ENCODE data around the gene RPS18. TPM values are rescaled to one million over a fixed set of nuclear protein-coding genes. Genes with fewer than 3 reads are reported as not detected.

RPS18 gene
- total and polyA plus RNA-seq, 2 of the 13 experiments (the other 11 are each of a cell fraction or from before 2014, with no cell fraction given), result 3,896 to 5,806 TPM

DNA sequence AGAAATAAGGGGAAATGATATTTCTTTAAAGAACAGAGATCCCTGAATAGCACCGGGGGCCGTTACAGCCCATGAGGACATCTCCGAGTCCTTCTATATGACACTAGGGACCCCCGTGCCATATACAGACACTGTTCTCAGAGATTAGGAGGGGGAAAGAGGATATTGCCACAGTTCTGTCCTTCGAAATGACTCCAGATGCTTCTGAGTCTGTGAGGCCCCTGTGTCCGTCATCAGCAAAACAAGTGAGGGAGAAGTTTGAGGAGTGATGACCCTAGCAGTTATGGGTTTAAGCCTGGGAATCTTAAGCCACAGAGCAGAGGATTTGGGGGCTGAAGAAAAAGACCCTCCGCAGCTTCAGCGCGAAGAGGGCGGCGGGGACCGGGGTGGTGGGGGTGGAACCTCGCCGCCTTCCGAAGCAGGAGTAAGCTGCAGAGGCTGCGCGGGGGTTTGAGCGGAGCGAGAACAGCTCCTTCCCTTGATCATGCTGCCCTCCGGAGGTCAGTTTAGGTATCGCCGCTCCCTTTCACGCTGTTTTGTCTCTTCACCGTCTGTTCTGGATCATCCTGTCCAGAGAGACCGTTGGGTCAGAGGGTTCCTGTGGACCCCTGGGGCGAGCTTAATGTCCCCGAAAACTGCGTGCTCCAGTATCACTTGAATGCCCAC, 23.8 kb upstream of the RPS18 start (continued):
- TF ChIP-seq, protein P1, sequence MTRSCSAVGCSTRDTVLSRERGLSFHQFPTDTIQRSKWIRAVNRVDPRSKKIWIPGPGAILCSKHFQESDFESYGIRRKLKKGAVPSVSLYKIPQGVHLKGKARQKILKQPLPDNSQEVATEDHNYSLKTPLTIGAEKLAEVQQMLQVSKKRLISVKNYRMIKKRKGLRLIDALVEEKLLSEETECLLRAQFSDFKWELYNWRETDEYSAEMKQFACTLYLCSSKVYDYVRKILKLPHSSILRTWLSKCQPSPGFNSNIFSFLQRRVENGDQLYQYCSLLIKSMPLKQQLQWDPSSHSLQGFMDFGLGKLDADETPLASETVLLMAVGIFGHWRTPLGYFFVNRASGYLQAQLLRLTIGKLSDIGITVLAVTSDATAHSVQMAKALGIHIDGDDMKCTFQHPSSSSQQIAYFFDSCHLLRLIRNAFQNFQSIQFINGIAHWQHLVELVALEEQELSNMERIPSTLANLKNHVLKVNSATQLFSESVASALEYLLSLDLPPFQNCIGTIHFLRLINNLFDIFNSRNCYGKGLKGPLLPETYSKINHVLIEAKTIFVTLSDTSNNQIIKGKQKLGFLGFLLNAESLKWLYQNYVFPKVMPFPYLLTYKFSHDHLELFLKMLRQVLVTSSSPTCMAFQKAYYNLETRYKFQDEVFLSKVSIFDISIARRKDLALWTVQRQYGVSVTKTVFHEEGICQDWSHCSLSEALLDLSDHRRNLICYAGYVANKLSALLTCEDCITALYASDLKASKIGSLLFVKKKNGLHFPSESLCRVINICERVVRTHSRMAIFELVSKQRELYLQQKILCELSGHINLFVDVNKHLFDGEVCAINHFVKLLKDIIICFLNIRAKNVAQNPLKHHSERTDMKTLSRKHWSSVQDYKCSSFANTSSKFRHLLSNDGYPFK (CRISPR knock-in tag; IDR thresholded peaks at IDR 0.05; ENCODE audit: borderline replicate concordance), result no peak
- TF ChIP-seq, protein P2, sequence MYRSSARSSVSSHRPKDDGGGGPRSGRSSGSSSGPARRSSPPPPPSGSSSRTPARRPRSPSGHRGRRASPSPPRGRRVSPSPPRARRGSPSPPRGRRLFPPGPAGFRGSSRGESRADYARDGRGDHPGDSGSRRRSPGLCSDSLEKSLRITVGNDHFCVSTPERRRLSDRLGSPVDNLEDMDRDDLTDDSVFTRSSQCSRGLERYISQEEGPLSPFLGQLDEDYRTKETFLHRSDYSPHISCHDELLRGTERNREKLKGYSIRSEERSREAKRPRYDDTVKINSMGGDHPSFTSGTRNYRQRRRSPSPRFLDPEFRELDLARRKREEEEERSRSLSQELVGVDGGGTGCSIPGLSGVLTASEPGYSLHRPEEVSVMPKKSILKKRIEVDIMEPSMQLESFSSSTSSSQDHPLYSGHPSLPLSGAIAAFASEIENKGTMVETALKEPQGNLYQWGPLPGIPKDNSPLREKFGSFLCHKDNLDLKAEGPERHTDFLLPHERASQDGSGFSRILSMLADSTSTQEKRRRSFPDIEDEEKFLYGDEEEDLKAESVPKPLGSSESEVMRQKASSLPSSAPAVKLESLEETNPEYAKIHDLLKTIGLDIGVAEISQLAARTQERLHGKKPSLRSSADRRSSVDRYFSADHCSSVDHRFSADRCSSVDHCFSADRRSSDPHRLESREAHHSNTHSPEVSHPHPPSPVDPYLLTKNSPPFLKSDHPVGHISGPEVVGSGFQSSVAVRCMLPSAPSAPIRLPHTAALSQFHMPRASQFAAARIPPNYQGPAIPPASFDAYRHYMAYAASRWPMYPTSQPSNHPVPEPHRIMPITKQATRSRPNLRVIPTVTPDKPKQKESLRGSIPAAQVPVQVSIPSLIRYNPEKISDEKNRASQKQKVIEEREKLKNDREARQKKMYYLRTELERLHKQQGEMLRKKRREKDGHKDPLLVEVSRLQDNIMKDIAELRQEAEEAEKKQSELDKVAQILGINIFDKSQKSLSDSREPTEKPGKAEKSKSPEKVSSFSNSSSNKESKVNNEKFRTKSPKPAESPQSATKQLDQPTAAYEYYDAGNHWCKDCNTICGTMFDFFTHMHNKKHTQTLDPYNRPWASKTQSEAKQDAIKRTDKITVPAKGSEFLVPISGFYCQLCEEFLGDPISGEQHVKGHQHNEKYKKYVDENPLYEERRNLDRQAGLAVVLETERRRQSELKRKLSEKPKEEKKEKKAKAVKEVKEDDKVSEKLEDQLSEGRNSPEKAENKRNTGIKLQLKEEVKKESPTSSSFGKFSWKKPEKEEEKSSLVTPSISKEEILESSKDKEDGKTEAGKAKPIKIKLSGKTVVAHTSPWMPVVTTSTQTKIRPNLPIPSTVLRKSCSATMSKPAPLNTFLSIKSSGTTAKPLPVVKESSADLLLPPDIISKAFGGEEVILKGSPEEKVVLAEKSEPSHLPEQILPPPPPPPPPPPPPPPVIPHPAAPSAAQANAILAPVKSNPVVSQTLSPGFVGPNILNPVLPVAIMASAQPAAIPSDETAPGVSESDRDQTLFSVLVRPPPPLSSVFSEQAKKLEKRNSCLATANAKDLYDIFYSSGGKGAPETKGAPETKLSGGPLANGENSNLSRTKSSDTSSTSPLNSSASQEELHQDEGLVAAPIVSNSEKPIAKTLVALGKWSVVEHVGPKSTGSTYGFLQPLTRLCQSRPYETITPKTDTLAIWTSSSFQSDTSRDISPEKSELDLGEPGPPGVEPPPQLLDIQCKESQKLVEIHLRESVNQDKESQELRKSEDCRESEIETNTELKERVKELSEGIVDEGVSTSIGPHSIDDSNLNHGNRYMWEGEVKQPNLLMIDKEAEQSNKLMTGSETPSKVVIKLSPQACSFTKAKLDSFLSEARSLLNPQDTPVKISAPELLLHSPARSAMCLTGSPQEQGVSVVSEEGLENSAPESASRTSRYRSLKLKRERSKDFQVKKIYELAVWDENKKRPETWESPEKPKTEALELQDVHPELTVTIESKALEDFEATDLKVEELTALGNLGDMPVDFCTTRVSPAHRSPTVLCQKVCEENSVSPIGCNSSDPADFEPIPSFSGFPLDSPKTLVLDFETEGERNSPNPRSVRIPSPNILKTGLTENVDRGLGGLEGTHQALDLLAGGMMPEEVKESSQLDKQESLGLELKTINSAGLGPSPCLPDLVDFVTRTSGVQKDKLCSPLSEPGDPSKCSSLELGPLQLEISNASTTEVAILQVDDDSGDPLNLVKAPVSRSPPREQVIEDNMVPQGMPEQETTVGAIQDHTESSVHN (CRISPR knock-in tag; IDR thresholded peaks at IDR 0.05), result no peak
- TF ChIP-seq ZNF20 (CRISPR knock-in tag; IDR thresholded peaks at IDR 0.05) (no peak), SAP130 (CRISPR knock-in tag; IDR thresholded peaks at IDR 0.05; ENCODE audit: low read depth) (peak; percentile 67), MTF1 (CRISPR knock-in tag; IDR thresholded peaks at IDR 0.05) (no peak), SNAI1 (CRISPR knock-in tag; IDR thresholded peaks at IDR 0.05; ENCODE audit: borderline replicate concordance) (no peak), PTBP1 (IDR thresholded peaks at IDR 0.05; ENCODE audit: low read depth, low read length, poor library complexity, severe bottlenecking) (no peak), ZNF660 (CRISPR knock-in tag; IDR thresholded peaks at IDR 0.05; ENCODE audit: borderline replicate concordance, low read depth) (no peak), ZSCAN9 (CRISPR knock-in tag; IDR thresholded peaks at IDR 0.05; ENCODE audit: borderline replicate concordance) (0 out of 2 replicates have a peak, but pooled peaks have one; percentile 36), JDP2 (CRISPR knock-in tag; IDR thresholded peaks at IDR 0.05; ENCODE audit: borderline replicate concordance) (no peak), YY1 (IDR thresholded peaks at IDR 0.05; ENCODE audit: insufficient read depth, insufficient replicate concordance, low read depth, low read length) (peak; percentile 42), ARNT2 (CRISPR knock-in tag; IDR thresholded peaks at IDR 0.05; ENCODE audit: low read depth) (no peak), NFYB (CRISPR knock-in tag; IDR thresholded peaks at IDR 0.05) (no peak), ZNF329 (CRISPR knock-in tag; IDR thresholded peaks at IDR 0.05; ENCODE audit: low read depth) (0 out of 2 replicates have a peak, but pooled peaks have one; percentile 31)
- TF ChIP-seq, protein P3, sequence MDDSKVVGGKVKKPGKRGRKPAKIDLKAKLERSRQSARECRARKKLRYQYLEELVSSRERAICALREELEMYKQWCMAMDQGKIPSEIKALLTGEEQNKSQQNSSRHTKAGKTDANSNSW (CRISPR knock-in tag; IDR thresholded peaks at IDR 0.05; ENCODE audit: borderline replicate concordance), result no peak
- TF ChIP-seq, protein P4, sequence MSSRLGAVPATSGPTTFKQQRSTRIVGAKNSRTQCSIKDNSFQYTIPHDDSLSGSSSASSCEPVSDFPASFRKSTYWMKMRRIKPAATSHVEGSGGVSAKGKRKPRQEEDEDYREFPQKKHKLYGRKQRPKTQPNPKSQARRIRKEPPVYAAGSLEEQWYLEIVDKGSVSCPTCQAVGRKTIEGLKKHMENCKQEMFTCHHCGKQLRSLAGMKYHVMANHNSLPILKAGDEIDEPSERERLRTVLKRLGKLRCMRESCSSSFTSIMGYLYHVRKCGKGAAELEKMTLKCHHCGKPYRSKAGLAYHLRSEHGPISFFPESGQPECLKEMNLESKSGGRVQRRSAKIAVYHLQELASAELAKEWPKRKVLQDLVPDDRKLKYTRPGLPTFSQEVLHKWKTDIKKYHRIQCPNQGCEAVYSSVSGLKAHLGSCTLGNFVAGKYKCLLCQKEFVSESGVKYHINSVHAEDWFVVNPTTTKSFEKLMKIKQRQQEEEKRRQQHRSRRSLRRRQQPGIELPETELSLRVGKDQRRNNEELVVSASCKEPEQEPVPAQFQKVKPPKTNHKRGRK (CRISPR knock-in tag; IDR thresholded peaks at IDR 0.05), result no peak

Measured in HepG2 (cell line).